GM12874 (cell line): ENCODE results near the gene IRF4.

Source experiments
- TF ChIP-seq, protein P1 (sequence below): IDR thresholded peaks from 2 replicates; pipeline ENCODE4 v1.5.1; 2011; ENCODE audit warnings: low read depth, mild to moderate bottlenecking, control low read depth, low read length, moderate library complexity; ENCODE audit not compliant: insufficient read depth

Gene IRF4

DNA sequence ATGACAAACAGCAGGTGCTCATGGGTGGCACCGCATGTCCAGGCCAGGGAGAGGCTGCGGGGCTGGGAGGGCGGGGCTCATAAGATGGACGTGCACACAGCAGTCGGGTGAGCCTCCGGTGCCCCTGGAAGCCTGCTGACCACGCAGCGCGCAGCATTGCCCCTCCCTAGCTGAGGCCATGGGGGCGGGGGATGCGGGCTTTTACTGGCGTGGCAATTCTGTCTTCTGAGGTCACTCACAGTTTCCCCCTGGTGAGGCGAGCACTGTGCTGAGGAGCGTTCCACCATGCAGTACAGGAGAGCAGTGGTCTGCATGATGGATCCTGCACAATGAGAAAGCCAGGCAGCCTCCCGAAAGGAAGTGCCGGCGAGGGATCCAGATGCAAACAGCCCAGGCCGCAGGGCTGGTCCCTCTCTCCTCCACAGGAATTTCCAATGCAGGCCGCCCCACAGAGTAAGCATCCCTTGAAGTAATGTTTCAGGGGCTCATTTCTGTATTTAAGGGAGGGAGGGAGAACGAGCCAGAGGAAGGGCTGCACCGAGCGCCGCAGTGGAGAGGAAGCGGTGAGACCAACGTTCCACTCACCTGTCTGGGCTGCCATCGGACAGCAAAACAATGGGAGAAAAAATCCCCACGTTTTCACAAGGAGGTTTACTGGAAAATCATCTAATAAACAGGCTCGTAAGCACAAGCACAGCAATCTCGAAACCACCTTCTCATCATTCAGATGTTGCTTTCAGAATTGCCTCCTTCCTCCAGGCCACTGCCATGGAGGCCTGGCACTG lies 56.0 kb downstream of the IRF4 start:
- TF ChIP-seq, protein P1, sequence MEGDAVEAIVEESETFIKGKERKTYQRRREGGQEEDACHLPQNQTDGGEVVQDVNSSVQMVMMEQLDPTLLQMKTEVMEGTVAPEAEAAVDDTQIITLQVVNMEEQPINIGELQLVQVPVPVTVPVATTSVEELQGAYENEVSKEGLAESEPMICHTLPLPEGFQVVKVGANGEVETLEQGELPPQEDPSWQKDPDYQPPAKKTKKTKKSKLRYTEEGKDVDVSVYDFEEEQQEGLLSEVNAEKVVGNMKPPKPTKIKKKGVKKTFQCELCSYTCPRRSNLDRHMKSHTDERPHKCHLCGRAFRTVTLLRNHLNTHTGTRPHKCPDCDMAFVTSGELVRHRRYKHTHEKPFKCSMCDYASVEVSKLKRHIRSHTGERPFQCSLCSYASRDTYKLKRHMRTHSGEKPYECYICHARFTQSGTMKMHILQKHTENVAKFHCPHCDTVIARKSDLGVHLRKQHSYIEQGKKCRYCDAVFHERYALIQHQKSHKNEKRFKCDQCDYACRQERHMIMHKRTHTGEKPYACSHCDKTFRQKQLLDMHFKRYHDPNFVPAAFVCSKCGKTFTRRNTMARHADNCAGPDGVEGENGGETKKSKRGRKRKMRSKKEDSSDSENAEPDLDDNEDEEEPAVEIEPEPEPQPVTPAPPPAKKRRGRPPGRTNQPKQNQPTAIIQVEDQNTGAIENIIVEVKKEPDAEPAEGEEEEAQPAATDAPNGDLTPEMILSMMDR: no peak

DNA sequence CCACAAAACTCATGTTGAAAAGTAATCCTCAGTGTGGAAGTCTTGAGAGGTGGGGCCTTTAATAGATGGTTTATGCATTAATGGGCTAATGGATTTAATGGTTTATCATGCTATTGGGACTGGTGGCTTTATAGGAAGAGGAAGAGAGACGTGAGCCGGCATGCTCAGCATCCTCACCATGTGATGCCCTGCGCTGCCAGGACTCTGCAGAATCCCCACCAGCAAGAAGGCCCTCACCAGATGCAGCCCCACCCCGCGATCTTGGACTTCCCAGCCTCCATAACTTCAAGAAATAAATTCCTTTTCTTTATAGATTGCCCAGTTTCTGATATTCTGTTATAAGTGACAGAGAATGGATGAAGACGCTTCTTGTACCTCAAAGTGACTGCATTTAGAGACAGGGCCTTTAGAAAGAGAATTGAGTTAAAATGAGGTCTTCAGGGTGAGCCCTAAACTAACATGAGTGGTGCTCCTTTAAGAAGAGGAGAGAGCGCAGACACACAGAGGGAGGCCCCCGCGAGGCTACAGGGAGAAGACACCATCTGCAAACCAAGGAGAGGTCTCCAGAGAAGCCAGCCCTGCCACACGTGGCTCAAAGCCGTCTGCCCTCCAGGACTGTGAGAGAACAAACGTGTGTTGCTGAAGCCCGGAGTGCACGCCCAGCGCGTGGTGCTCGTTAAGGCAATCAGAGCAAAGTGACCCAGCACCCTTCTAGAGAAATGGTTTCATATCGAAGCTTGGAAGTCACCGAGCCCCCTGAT lies 56.9 kb downstream of the IRF4 start:
- TF ChIP-seq, protein P1: no peak

DNA sequence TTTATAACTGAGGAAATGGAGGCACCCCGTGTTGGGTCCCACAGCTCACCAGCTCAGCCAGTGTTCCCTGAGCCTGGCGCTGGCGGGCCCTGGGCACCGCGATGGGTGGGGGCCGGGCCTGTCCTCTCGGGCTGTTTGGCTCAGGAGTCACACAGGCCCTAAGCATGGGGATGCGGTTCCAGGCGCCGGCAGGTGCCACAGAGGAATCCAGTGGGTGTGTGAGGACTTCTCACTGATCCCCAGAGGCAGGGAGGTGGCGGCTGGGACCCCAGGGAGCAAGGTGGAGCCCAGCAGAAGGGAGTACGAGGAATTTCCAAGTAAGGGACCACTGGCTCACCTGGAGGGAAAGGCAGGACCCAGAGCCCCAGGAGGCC lies 57.5 kb downstream of the IRF4 start:
- TF ChIP-seq, protein P1: no peak

DNA sequence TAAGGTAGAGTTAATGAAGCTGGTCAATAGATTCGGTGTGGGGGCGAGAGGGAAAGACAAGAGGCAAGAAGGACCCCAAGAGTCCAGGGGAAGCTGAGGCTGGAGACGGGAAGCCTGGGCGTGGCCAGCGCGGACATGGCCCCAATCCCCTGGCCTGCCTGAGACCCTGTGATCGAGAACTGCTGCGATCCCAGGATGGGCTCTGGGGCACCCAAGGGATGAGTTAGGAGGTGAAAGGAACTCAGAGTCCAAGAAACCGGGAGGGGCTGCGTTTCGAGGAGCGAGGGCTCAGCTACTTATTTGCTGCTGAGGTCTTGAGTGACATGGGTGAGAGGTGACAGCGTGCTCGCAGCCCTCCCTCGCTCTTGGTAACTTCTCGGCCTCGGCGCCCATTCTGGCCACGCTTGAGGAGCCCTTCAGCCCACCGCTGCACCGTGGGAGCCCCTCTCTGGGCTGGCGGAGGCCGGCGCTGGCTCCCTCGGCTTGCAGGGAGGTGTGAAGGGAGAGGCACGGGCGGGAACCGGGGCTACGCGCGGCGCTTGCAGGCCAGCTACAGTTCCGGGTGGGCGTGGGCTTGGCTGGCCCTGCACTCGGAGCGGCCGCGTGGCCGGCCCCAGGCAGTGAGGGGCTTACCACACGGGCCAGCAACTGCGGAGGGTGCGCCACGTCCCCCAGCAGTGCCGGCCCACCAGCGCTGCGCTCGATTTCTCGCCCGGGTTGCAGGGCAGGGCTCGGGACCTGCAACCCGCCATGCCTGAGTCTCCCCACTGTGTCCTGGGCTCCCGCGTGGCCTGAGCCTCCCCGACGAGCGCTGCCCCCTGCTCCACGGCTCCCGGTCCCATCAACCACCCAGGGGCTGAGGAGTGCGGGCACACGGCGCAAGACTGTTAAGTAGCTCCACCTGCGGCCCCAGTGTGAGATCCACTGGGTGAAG lies 58.2 kb downstream of the IRF4 start:
- TF ChIP-seq, protein P1: no peak

DNA sequence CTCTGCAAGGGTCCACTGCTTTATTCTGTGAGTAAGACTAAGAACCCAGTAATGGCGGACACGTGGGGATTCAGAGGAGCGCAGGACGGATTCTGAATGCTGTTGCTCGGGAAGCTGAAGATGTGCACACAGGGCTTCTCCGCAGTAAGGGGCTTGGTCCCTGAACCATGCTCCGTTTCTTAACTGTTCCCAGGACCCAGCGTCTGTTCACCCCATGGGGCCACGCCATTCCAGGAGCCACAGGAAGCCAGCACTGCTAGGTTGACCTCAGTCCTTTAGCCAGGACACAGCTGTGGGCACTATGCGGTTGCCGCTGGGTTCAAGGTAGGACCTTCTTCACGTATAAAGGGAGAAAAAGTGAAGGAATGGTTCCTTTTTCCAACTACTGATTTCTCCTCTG lies 59.8 kb downstream of the IRF4 start:
- TF ChIP-seq, protein P1: no peak

DNA sequence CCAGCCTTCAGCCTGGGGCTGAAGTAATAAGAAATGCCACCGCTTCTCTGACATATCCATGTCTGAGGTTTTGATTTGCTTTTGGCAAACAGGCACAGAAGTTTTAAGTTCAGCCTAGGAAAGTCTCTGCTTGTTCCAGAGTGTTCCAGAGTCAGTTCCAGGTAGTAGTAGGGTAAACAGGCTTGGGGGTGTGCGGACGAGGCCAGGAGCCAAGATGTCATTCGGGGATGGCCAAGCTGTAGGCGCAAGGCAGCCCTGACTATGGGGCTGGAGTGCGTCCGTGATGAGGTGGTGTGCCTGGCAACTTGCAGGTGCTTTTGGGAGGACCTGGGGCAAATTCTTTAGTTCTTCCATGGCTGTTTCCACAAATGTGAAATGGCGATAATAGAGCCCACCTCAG lies 60.3 kb downstream of the IRF4 start:
- TF ChIP-seq, protein P1: no peak
